CD4-positive, alpha-beta memory T cell (primary cell): ENCODE measurements around the gene MIB1. TPM values are rescaled to one million over a fixed set of nuclear protein-coding genes. Genes with fewer than 3 reads are reported as not detected.
"Not testable (repeated sequence)": the region's sequence is repeated elsewhere in the genome, so short reads cannot be mapped to it uniquely, and the experiment has no call there.

ENCODE experiments used
- CTCF ChIA-PET: fragments of 350-600 bp; sonication (Branson Sonifier 250); formaldehyde crosslinking; loops from one replicate; lab custom pipeline; 2021; ENCODE audit warnings: inconsistent platforms; ENCODE audit not compliant: partially characterized antibody; lab: Charles Lee
- POLR2A ChIA-PET: fragments of 350-600 bp; sonication (Branson Sonifier 250); formaldehyde crosslinking; loops from one replicate; lab custom pipeline; 2021; ENCODE audit not compliant: partially characterized antibody; lab: Charles Lee
- DNase-seq, 5 donors: peaks; one replicate each; pipeline versions ENCODE4 v3.0.0 to v3.0.0-alpha.2; 2020 to 2022; ENCODE audit warnings: mixed read lengths in 1 of 5
- H3K27ac ChIP-seq: one replicate; pipeline ENCODE4 v1.7.0; 2013; ENCODE audit warnings: low read depth, low read length
- H3K27me3 ChIP-seq: 2 replicates; pipeline ENCODE4 v1.7.0; 2013; ENCODE audit warnings: mild to moderate bottlenecking, low read length, moderate library complexity; ENCODE audit not compliant: insufficient read depth
- H3K36me3 ChIP-seq: 2 replicates; pipeline ENCODE4 v1.7.0; 2013; ENCODE audit warnings: mild to moderate bottlenecking, low read length, moderate library complexity; ENCODE audit not compliant: insufficient read depth
- H3K4me1 ChIP-seq: 2 replicates; pipeline ENCODE4 v1.7.0; 2013; ENCODE audit warnings: mild to moderate bottlenecking, low read length, moderate library complexity; ENCODE audit not compliant: insufficient read depth
- H3K4me3 ChIP-seq, 2 donors: one replicate each; pipeline ENCODE4 v1.7.0; 2013; ENCODE audit warnings: low read length in 2 of 2, mild to moderate bottlenecking in 1 of 2
- H3K9me3 ChIP-seq, 2 donors: one replicate each; pipeline ENCODE4 v1.7.0; 2013; ENCODE audit warnings: low read length in 2 of 2, control low read depth in 1 of 2; ENCODE audit not compliant: control insufficient read depth in 1 of 2
- H3K27ac Mint-ChIP-seq, 7 donors: one replicate each; pipeline ENCODE4 v1.8.0; 2020 to 2021; ENCODE audit warnings: mixed read lengths in 7 of 7, mild to moderate bottlenecking in 6 of 7, inconsistent platforms in 3 of 7, moderate library complexity in 3 of 7
- H3K27me3 Mint-ChIP-seq, 2 donors: one replicate each; pipeline ENCODE4 v1.8.0; 2020 to 2021; ENCODE audit warnings: mixed read lengths in 2 of 2
- H3K36me3 Mint-ChIP-seq, 2 donors: one replicate each; pipeline ENCODE4 v1.8.0; 2020 to 2021; ENCODE audit warnings: mixed read lengths in 2 of 2, inconsistent platforms in 1 of 2, mild to moderate bottlenecking in 1 of 2
- H3K4me1 Mint-ChIP-seq, 4 donors: one replicate each; pipeline ENCODE4 v1.8.0; 2020 to 2021; ENCODE audit warnings: mixed read lengths in 4 of 4, mild to moderate bottlenecking in 1 of 4
- H3K4me3 Mint-ChIP-seq, 8 donors: one replicate each; pipeline ENCODE4 v1.8.0; 2020 to 2021; ENCODE audit warnings: mixed read lengths in 8 of 8, mild to moderate bottlenecking in 7 of 8, moderate library complexity in 6 of 8, inconsistent platforms in 3 of 8
- H3K9me3 Mint-ChIP-seq, 8 donors: one replicate each; pipeline ENCODE4 v1.8.0; 2020 to 2021; ENCODE audit warnings: mixed read lengths in 8 of 8, mild to moderate bottlenecking in 5 of 8, inconsistent platforms in 3 of 8, moderate library complexity in 1 of 8
- intact Hi-C: fragments of 100-400 bp; cut with micrococcal nuclease; formaldehyde crosslinking; loops from one replicate; pipeline ENCODE4 v1.15.1; 2023
- polyA plus RNA-seq, 2 donors: library from polyadenylated mRNA; unstranded; fragments of 300-500 nt; fragmentation: Illumina TruSeq; gene quantifications; one replicate each; pipeline ENCODE4 v1.2.3, GENCODE V29; 2021
- total RNA-seq, 2 experiments: library from RNA; stranded (reverse); gene quantifications; one replicate each; pipeline ENCODE4 v1.2.3, GENCODE V29; 2021

MIB1 gene
- total and polyA plus RNA-seq, 4 experiments from 2014 or later, result 6.7 to 39.0 (median 22.6) TPM

- Histone ChIP-seq H3K4me3 (no peak overlapping the region), H3K27ac (no peak overlapping the region), H3K4me1 (no peaks in the 10 kb centered on the region), H3K9me3 (no peaks in the 10 kb centered on the region), H3K27me3 (no peaks in the 10 kb centered on the region), H3K36me3 (peaks cover 10% of the 10 kb centered on the region)
- Mint-ChIP-seq H3K4me1 (peaks cover 0 to 8% (median 2%) of the 10 kb centered on the region in 4 donors), H3K36me3 (peaks cover 41 to 44% of the 10 kb centered on the region in 2 donors), H3K27me3 (no peaks in the 10 kb centered on the region), H3K4me3 (no peak overlapping the region), H3K27ac (peak overlapping the region in 3 of 7 donors; percentile 17 to 80 (median 36)), H3K9me3 (no peaks in the 10 kb centered on the region)
- ChIA-PET POLR2A (no interaction called here), CTCF (no interaction called here)
- no peak for DNase-seq
- intact Hi-C loops, result no loop called here
These were observed 37.2 kb downstream of the MIB1 start for GRCh38 chr18:21777814-21778213.

- H3K27ac Mint-ChIP-seq, result no peak overlapping the region
- Histone ChIP-seq H3K27ac (no peak overlapping the region), H3K27me3 (no peaks in the 10 kb centered on the region), H3K4me3 (no peak overlapping the region), H3K4me1 (no peaks in the 10 kb centered on the region), H3K36me3 (peaks cover 21% of the 10 kb centered on the region), H3K9me3 (peaks cover 0 to 9% of the 10 kb centered on the region in 2 donors)
- H3K4me1 Mint-ChIP-seq, result peaks cover 0 to 4% (median 2%) of the 10 kb centered on the region in 4 donors
- intact Hi-C loops, result no loop called here
- no peaks in the 10 kb centered on the region for H3K27me3 Mint-ChIP-seq
- H3K36me3 Mint-ChIP-seq, result peaks cover 67% of the 10 kb centered on the region in 2 donors
- peaks cover 2 to 26% (median 17%) of the 10 kb centered on the region in 8 donors for H3K9me3 Mint-ChIP-seq
- ChIA-PET CTCF (no interaction called here), POLR2A (no interaction called here)
- DNase-seq, result no peak
- H3K4me3 Mint-ChIP-seq, result no peak overlapping the region
These were observed 45.9 kb downstream of the MIB1 start for GRCh38 chr18:21786526-21786925.

GRCh38 chr18:21796089-21796488, 55.5 kb downstream of the MIB1 start:
- not testable (repeated sequence) for H3K4me1 ChIP-seq
- peak overlapping the region in 2 of 7 donors; percentile 59 to 74 for H3K27ac Mint-ChIP-seq

GRCh38 chr18:21798126-21798525, 57.5 kb downstream of the MIB1 start:
- Mint-ChIP-seq H3K4me1 (peaks cover 0 to 10% (median 3%) of the 10 kb centered on the region in 4 donors), H3K36me3 (peaks cover 34 to 55% of the 10 kb centered on the region in 2 donors), H3K27ac (no peak overlapping the region), H3K4me3 (no peak overlapping the region), H3K27me3 (no peaks in the 10 kb centered on the region), H3K9me3 (no peaks in the 10 kb centered on the region)
- ChIA-PET POLR2A (no interaction called here), CTCF (no interaction called here)
- no peak overlapping the region for H3K27ac ChIP-seq
- no peaks in the 10 kb centered on the region for H3K36me3 ChIP-seq
- H3K9me3 ChIP-seq, result no peaks in the 10 kb centered on the region
- DNase-seq, result no peak
- intact Hi-C loops, result no loop called here
- H3K4me3 ChIP-seq, result no peak overlapping the region
- H3K27me3 ChIP-seq, result no peaks in the 10 kb centered on the region
- H3K4me1 ChIP-seq, result no peaks in the 10 kb centered on the region

More at GRCh38 chr18:21796089-21796488, 55.5 kb downstream of the MIB1 start:
- Mint-ChIP-seq H3K36me3 (peaks cover 27 to 46% of the 10 kb centered on the region in 2 donors), H3K4me1 (peaks cover 0 to 13% (median 4%) of the 10 kb centered on the region in 4 donors)
- DNase-seq, H3K4me3 Mint-ChIP-seq, H3K27me3 Mint-ChIP-seq, H3K36me3 ChIP-seq, intact Hi-C loops, H3K4me3 ChIP-seq, H3K9me3 Mint-ChIP-seq, H3K27me3 ChIP-seq, POLR2A ChIA-PET, H3K27ac ChIP-seq, H3K9me3 ChIP-seq: not testable (repeated sequence)
- CTCF ChIA-PET, result interaction anchor here (0.6 kb wide), 1 partner anchor 170 kb away, joined by 5 read pairs; no protein-coding TSS in a partner anchor

GRCh38 chr18:21799721-21800120, 59.1 kb downstream of the MIB1 start:
- Histone ChIP-seq H3K4me3 (no peak overlapping the region), H3K27ac (no peak overlapping the region), H3K36me3 (peaks cover 3% of the 10 kb centered on the region), H3K4me1 (no peaks in the 10 kb centered on the region), H3K9me3 (no peaks in the 10 kb centered on the region), H3K27me3 (no peaks in the 10 kb centered on the region)
- Mint-ChIP-seq H3K36me3 (peaks cover 40 to 65% of the 10 kb centered on the region in 2 donors), H3K27ac (peak overlapping the region in 2 of 7 donors; percentile 8 to 54), H3K27me3 (no peaks in the 10 kb centered on the region), H3K4me1 (peaks cover 0 to 8% (median 3%) of the 10 kb centered on the region in 4 donors), H3K9me3 (no peaks in the 10 kb centered on the region), H3K4me3 (no peak overlapping the region)
- DNase-seq, result no peak
- intact Hi-C loops, result no loop called here
- ChIA-PET CTCF (no interaction called here), POLR2A (no interaction called here)

- POLR2A ChIA-PET, result no interaction called here
- H3K27me3 Mint-ChIP-seq, result no peaks in the 10 kb centered on the region
- H3K4me3 ChIP-seq, result no peak overlapping the region
- H3K4me3 Mint-ChIP-seq, result no peak overlapping the region
- no peaks in the 10 kb centered on the region for H3K9me3 ChIP-seq
- H3K9me3 Mint-ChIP-seq, result no peaks in the 10 kb centered on the region
- no peaks in the 10 kb centered on the region for H3K27me3 ChIP-seq
- H3K36me3 ChIP-seq, result peaks cover 4% of the 10 kb centered on the region
- H3K27ac ChIP-seq, result no peak overlapping the region
- no peaks in the 10 kb centered on the region for H3K4me1 ChIP-seq
- H3K27ac Mint-ChIP-seq, result no peak overlapping the region
- no peak for DNase-seq
- H3K36me3 Mint-ChIP-seq, result peaks cover 46 to 59% of the 10 kb centered on the region in 2 donors
- H3K4me1 Mint-ChIP-seq, result peaks cover 0 to 6% (median 1%) of the 10 kb centered on the region in 4 donors
- CTCF ChIA-PET, result interaction anchor here (0.6 kb wide), 1 partner anchor 32 kb away, joined by 3 read pairs; no protein-coding TSS in a partner anchor
- intact Hi-C loops, result no loop called here
These were observed 62.9 kb downstream of the MIB1 start for GRCh38 chr18:21803495-21803894.

GRCh38 chr18:21805771-21806366, 65.3 kb downstream of the MIB1 start:
- Mint-ChIP-seq H3K4me1 (peaks cover 0 to 1% (median 0%) of the 10 kb centered on the region in 4 donors), H3K36me3 (peaks cover 57 to 65% of the 10 kb centered on the region in 2 donors), H3K4me3 (no peak overlapping the region), H3K9me3 (peaks cover 0 to 13% (median 3%) of the 10 kb centered on the region in 8 donors), H3K27me3 (no peaks in the 10 kb centered on the region), H3K27ac (no peak overlapping the region)
- Histone ChIP-seq H3K4me3 (no peak overlapping the region), H3K9me3 (no peaks in the 10 kb centered on the region), H3K36me3 (peaks cover 7% of the 10 kb centered on the region), H3K27me3 (no peaks in the 10 kb centered on the region), H3K4me1 (no peaks in the 10 kb centered on the region), H3K27ac (no peak overlapping the region)
- ChIA-PET POLR2A (no interaction called here), CTCF (interaction anchor here (0.7 to 1.3 kb wide), 2 partner anchors 9 to 329 kb away, joined by 3 to 4 read pairs; no protein-coding TSS in a partner anchor)
- DNase-seq, result no peak
- intact Hi-C loops, result no loop called here
